ENCODE measurements around the gene H2AZ1.

The H2AZ1 gene

DNA sequence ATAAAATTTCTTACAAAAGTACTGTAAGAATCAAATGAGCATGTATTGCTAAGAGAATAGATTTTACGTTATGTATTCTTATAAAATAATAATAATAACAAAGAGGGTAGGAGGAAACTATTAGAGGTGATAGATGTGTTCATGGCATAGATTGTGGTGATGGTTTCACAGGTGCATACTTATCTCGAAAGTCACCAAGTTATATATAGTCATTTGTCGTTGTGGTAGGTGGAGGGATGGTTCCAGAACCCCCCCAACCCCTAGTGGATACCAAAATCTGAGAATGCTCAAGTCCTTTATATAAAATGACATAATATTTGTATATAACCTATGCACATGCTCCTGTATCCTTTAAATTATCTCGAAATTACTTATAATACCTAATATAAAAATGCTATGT, 36.7 kb upstream of the H2AZ1 start:
- no peak for TF ChIP-seq FOXP2 (optimal IDR thresholded peaks at IDR 0.05; ENCODE audit: borderline replicate concordance, extremely low read depth, extremely low read length, insufficient read depth)
- TF ChIP-seq TAF1 (IDR thresholded peaks at IDR 0.05; ENCODE audit: borderline replicate concordance, insufficient read depth, low read length) = no peak
- TF ChIP-seq, protein P1, sequence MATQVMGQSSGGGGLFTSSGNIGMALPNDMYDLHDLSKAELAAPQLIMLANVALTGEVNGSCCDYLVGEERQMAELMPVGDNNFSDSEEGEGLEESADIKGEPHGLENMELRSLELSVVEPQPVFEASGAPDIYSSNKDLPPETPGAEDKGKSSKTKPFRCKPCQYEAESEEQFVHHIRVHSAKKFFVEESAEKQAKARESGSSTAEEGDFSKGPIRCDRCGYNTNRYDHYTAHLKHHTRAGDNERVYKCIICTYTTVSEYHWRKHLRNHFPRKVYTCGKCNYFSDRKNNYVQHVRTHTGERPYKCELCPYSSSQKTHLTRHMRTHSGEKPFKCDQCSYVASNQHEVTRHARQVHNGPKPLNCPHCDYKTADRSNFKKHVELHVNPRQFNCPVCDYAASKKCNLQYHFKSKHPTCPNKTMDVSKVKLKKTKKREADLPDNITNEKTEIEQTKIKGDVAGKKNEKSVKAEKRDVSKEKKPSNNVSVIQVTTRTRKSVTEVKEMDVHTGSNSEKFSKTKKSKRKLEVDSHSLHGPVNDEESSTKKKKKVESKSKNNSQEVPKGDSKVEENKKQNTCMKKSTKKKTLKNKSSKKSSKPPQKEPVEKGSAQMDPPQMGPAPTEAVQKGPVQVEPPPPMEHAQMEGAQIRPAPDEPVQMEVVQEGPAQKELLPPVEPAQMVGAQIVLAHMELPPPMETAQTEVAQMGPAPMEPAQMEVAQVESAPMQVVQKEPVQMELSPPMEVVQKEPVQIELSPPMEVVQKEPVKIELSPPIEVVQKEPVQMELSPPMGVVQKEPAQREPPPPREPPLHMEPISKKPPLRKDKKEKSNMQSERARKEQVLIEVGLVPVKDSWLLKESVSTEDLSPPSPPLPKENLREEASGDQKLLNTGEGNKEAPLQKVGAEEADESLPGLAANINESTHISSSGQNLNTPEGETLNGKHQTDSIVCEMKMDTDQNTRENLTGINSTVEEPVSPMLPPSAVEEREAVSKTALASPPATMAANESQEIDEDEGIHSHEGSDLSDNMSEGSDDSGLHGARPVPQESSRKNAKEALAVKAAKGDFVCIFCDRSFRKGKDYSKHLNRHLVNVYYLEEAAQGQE (IDR thresholded peaks at IDR 0.05; ENCODE audit: insufficient read depth in 1 of 2, low read depth in 2 of 2, low read length in 2 of 2) = no peak

DNA sequence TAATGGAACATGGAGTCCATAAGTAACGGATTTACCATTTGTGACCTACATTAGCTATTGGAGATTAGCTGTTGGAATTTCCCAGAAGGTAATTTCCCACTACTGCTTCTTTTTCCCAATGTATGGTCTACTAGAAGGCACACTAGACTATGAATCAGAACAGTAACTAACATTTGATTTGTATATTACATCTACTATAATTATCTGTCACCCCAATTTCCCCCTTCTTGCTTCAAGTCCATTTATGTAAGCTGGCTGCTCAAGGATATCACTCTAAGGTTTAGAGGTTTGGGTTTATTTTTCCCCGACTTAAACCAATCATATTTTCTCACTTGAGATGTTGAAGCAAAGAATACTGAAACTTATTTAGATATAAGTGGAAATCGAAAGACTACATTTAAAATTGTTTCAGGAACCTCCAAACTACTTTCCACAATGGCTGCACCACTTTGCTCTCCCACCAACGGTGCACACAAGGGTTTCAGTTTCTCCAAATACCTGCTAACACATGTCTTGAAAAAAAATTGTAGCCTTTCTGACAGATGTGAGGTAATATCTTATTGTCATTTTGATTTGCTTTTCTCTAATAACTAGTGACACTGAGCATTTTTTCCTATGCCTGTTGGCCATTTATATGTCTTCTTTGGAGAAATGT, 33.3 kb upstream of the H2AZ1 start:
- no peak for TF ChIP-seq SIN3A (IDR thresholded peaks at IDR 0.05; ENCODE audit: borderline replicate concordance, insufficient read depth, low read length)
- TF ChIP-seq FOXP2 (optimal IDR thresholded peaks at IDR 0.05; ENCODE audit: borderline replicate concordance, extremely low read depth, extremely low read length, insufficient read depth) = no peak
- TF ChIP-seq, protein P1 (IDR thresholded peaks at IDR 0.05; ENCODE audit: insufficient read depth in 1 of 2, low read depth in 2 of 2, low read length in 2 of 2) = no peak
- TF ChIP-seq POLR2AphosphoS5 (IDR thresholded peaks at IDR 0.05; ENCODE audit: low read depth, low read length) = no peak
- TF ChIP-seq TAF1 (IDR thresholded peaks at IDR 0.05; ENCODE audit: borderline replicate concordance, insufficient read depth, low read length) = no peak

DNA sequence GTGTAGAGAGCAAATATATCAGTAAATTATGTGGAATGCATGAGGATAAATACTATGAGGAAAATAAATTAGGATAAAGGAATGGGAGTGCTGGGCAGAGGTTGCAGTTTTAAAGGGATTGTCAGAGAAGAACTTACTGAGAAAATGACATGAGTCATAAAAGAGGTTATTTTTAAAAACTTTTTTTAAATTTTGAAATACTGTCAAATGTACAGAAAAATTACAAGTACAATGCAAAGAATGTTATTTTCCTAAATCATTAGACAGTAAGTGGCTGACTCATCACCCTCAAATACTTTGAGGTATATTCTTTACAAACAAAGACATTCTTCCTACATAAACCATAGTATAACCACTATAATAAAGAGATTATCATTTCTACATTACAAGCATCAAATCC, 29.8 kb upstream of the H2AZ1 start:
- TF ChIP-seq FOXP2 (optimal IDR thresholded peaks at IDR 0.05; ENCODE audit: borderline replicate concordance, extremely low read depth, extremely low read length, insufficient read depth) (no peak), SIN3A (IDR thresholded peaks at IDR 0.05; ENCODE audit: borderline replicate concordance, insufficient read depth, low read length) (no peak), POLR2AphosphoS5 (IDR thresholded peaks at IDR 0.05; ENCODE audit: low read depth, low read length) (no peak), TAF1 (IDR thresholded peaks at IDR 0.05; ENCODE audit: borderline replicate concordance, insufficient read depth, low read length) (no peak)
- TF ChIP-seq, protein P1 (IDR thresholded peaks at IDR 0.05; ENCODE audit: insufficient read depth in 1 of 2, low read depth in 2 of 2, low read length in 2 of 2) = no peak

DNA sequence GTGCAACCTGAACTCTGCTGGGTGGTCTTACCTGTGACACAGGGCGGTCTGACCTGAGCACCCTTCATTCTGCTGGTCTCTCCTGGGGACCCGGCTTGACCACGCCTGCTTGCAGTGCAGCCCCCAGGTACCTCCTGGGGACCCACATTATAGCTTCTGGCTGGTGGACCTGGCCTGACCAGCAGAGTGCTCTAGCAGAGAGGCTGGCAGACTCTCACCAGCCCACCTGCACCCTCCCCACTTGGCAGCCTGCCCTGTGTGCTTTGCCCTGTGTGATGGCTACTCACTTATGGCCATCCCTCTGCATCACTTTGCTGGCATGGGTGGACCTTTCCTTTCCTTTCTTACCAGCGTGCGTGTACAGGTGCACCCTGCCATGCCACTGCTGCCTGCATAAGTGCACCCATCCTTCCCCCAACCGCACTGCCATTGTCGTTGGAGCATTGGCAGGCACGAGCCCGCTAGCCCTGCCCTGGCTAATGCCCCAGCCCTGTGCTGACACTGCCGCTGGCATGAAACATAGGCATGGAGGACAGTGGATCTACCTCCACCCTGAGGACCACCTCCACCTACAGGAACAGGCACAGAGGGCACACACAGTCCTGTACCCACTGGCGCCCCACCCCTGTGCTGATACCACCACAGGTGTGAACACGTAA, 21.5 kb upstream of the H2AZ1 start:
- TF ChIP-seq TAF1 (IDR thresholded peaks at IDR 0.05; ENCODE audit: borderline replicate concordance, insufficient read depth, low read length) = no peak
- TF ChIP-seq FOXP2 (optimal IDR thresholded peaks at IDR 0.05; ENCODE audit: borderline replicate concordance, extremely low read depth, extremely low read length, insufficient read depth) = no peak
- TF ChIP-seq SIN3A (IDR thresholded peaks at IDR 0.05; ENCODE audit: borderline replicate concordance, insufficient read depth, low read length) = no peak
- TF ChIP-seq, protein P1 (IDR thresholded peaks at IDR 0.05; ENCODE audit: insufficient read depth in 1 of 2, low read depth in 2 of 2, low read length in 2 of 2) = no peak
- TF ChIP-seq POLR2AphosphoS5 (IDR thresholded peaks at IDR 0.05; ENCODE audit: low read depth, low read length) = no peak
